HG03280 (cell line): Measurements from ENCODE around the gene ETFDH.
"Not testable (repeated sequence)": the region's sequence is repeated elsewhere in the genome, so short reads cannot be mapped to it uniquely, and the experiment has no call there.

Source experiments
- ATAC-seq: cut with Tn5 transposase; IDR thresholded peaks from one replicate; pipeline ENCODE4 v1.9.1; 2021; ENCODE audit warnings: mild to moderate bottlenecking, moderate library complexity; ENCODE audit not compliant: unreplicated experiment

The ETFDH gene

GRCh38 chr4:158671915-158672806, at the start of gene ETFDH:
TSS of gene ETFDH (plus strand) at chr4:158672296. CDS start at chr4:158672457, 161 bp downstream.
- peak; percentile 85 for ATAC-seq

- peak; percentile 90 for ATAC-seq
Measured at GRCh38 chr4:158624889-158625478, 47.1 kb upstream of the ETFDH start.

- no peak for ATAC-seq
Measured at GRCh38 chr4:158625544-158625943, 46.6 kb upstream of the ETFDH start.

GRCh38 chr4:158630893-158631292, 41.2 kb upstream of the ETFDH start:
- ATAC-seq, result no peak

GRCh38 chr4:158636619-158637018, 35.5 kb upstream of the ETFDH start:
- no peak for ATAC-seq

- no peak for ATAC-seq
Measured at GRCh38 chr4:158644356-158644755, 27.7 kb upstream of the ETFDH start.

- no peak for ATAC-seq
Measured at GRCh38 chr4:158644760-158645159, 27.3 kb upstream of the ETFDH start.

- no peak for ATAC-seq
Measured at GRCh38 chr4:158649111-158649680, 22.9 kb upstream of the ETFDH start.

GRCh38 chr4:158652920-158653319, 19.2 kb upstream of the ETFDH start:
- ATAC-seq, result no peak

- ATAC-seq, result no peak
Measured at GRCh38 chr4:158656439-158656838, 15.7 kb upstream of the ETFDH start.

- ATAC-seq, result no peak
Measured at GRCh38 chr4:158657291-158657690, 14.8 kb upstream of the ETFDH start.

- ATAC-seq, result not testable (repeated sequence)
Measured at GRCh38 chr4:158663255-158663654, 8.8 kb upstream of the ETFDH start.

GRCh38 chr4:158663707-158664625, 8.1 kb upstream of the ETFDH start:
- ATAC-seq, result not testable (repeated sequence)

GRCh38 chr4:158664806-158665205, 7.3 kb upstream of the ETFDH start:
- no peak for ATAC-seq

- ATAC-seq, result no peak
Measured at GRCh38 chr4:158666892-158667291, 5.2 kb upstream of the ETFDH start.

GRCh38 chr4:158667651-158668198, 4.4 kb upstream of the ETFDH start:
- no peak for ATAC-seq

GRCh38 chr4:158669310-158669709, 2.8 kb upstream of the ETFDH start:
- ATAC-seq, result no peak

GRCh38 chr4:158670975-158671664, 976 bp upstream of the ETFDH start:
- peak; percentile 18 for ATAC-seq

- ATAC-seq, result no peak
Measured at GRCh38 chr4:158671665-158671914, 506 bp upstream of the ETFDH start, which contains the start of gene C4orf46. TSS of gene C4orf46 (minus strand) at chr4:158671887. CDS start at chr4:158671801, 86 bp downstream.

- no peak for ATAC-seq
Measured at GRCh38 chr4:158673633-158674032, 1.5 kb downstream of the ETFDH start.
